HepG2 (cell line): ENCODE results near the gene TK1. TPM values are rescaled to one million over a fixed set of nuclear protein-coding genes. Genes with fewer than 3 reads are reported as not detected.
A peak's percentile ranks its signal among the peaks of the same experiment; 100 is the strongest.

Experiments
- AFF4 ChIP-seq: sonication (generic); formaldehyde crosslinking; IDR thresholded peaks from 2 replicates; pipeline ENCODE4 v1.4.0; 2020; ENCODE audit warnings: missing genetic modification reagents
- CCAR2 ChIP-seq: fragments of 200-400 bp; formaldehyde crosslinking; optimal IDR thresholded peaks from 2 replicates; pipeline ENCODE3; 2018; ENCODE audit warnings: low read depth, mild to moderate bottlenecking, low read length, moderate library complexity
- CTCF ChIP-seq: sonication (generic); formaldehyde crosslinking; IDR thresholded peaks from 2 replicates; pipeline ENCODE4 v1.5.0; 2020; ENCODE audit warnings: mild to moderate bottlenecking, missing genetic modification reagents, moderate library complexity
- DMAP1 ChIP-seq: IDR thresholded peaks from 2 replicates; pipeline ENCODE4 v1.6.1; 2016
- ERF ChIP-seq: IDR thresholded peaks from 2 replicates; pipeline ENCODE4 v1.6.1; 2018; ENCODE audit warnings: missing biosample characterization, missing genetic modification reagents
- HNRNPL ChIP-seq: fragments of 200-400 bp; formaldehyde crosslinking; IDR thresholded peaks from 2 replicates; pipeline ENCODE4 v1.6.1; 2017; ENCODE audit warnings: mild to moderate bottlenecking, low read depth, low read length
- MAX ChIP-seq: IDR thresholded peaks from 2 replicates; pipeline ENCODE4 v1.6.1; 2012; ENCODE audit warnings: inconsistent platforms
- NFYB ChIP-seq: sonication (generic); formaldehyde crosslinking; IDR thresholded peaks from 2 replicates; pipeline ENCODE4 v1.4.0; 2020; ENCODE audit warnings: missing genetic modification reagents
- POLR2A ChIP-seq, 2 experiments: IDR thresholded peaks; 2 replicates each; pipeline ENCODE4 v1.6.1; 2011; ENCODE audit warnings: low read depth in 2 of 2, low read length in 2 of 2, mild to moderate bottlenecking in 1 of 2, moderate library complexity in 1 of 2; ENCODE audit not compliant: insufficient read depth in 1 of 2
- RARG ChIP-seq: sonication (generic); formaldehyde crosslinking; IDR thresholded peaks from 2 replicates; pipeline ENCODE4 v1.4.0; 2020; ENCODE audit warnings: low read depth, mild to moderate bottlenecking, missing genetic modification reagents
- RNF219 ChIP-seq: sonication (generic); formaldehyde crosslinking; IDR thresholded peaks from 2 replicates; pipeline ENCODE4 v1.5.0; 2020; ENCODE audit warnings: mild to moderate bottlenecking, missing genetic modification reagents
- SRY ChIP-seq: sonication (generic); formaldehyde crosslinking; IDR thresholded peaks from 2 replicates; pipeline ENCODE4 v1.8.0; 2022; ENCODE audit warnings: mild to moderate bottlenecking, missing genetic modification reagents
- TEAD3 ChIP-seq: optimal IDR thresholded peaks from 2 replicates; pipeline ENCODE3; 2016; ENCODE audit warnings: borderline replicate concordance
- TMF1 ChIP-seq: sonication (generic); formaldehyde crosslinking; IDR thresholded peaks from 2 replicates; pipeline ENCODE4 v1.8.1; 2022; ENCODE audit warnings: low read depth, missing genetic modification reagents
- ZBTB20 ChIP-seq: sonication (generic); formaldehyde crosslinking; IDR thresholded peaks from 2 replicates; pipeline ENCODE4 v1.8.1; 2023; ENCODE audit warnings: missing genetic modification reagents, low read depth, mild to moderate bottlenecking, borderline replicate concordance
- ZC3H13 ChIP-seq: sonication (generic); formaldehyde crosslinking; IDR thresholded peaks from 2 replicates; pipeline ENCODE4 v1.8.1; 2023; ENCODE audit warnings: mild to moderate bottlenecking, missing genetic modification reagents, moderate library complexity
- ZEB1 ChIP-seq: IDR thresholded peaks from 2 replicates; pipeline ENCODE4 v1.6.1; 2012; ENCODE audit warnings: mild to moderate bottlenecking, low read depth, inconsistent platforms; ENCODE audit not compliant: insufficient replicate concordance
- ZNF260 ChIP-seq: sonication (generic); formaldehyde crosslinking; IDR thresholded peaks from 2 replicates; pipeline ENCODE4 v1.4.0; 2020; ENCODE audit warnings: missing genetic modification reagents, low read depth, mild to moderate bottlenecking, borderline replicate concordance
- ZNF468 ChIP-seq: sonication (generic); formaldehyde crosslinking; IDR thresholded peaks from 2 replicates; pipeline ENCODE4 v1.8.0; 2022; ENCODE audit warnings: mild to moderate bottlenecking, moderate library complexity, missing genetic modification reagents
- ZNF546 ChIP-seq: sonication (generic); formaldehyde crosslinking; conservative IDR thresholded peaks from 2 replicates; pipeline ENCODE4 v1.8.1; 2023; ENCODE audit warnings: mild to moderate bottlenecking, missing genetic modification reagents
- ZNF580 ChIP-seq: IDR thresholded peaks from 2 replicates; pipeline ENCODE4 v1.6.1; 2016; ENCODE audit warnings: low read depth, borderline replicate concordance
- ZNF746 ChIP-seq: sonication (generic); formaldehyde crosslinking; IDR thresholded peaks from 2 replicates; pipeline ENCODE4 v1.8.0; 2022; ENCODE audit warnings: mild to moderate bottlenecking, missing genetic modification reagents
- ZSCAN31 ChIP-seq: sonication (generic); formaldehyde crosslinking; IDR thresholded peaks from 2 replicates; pipeline ENCODE4 v1.5.0; 2020; ENCODE audit warnings: low read depth, mild to moderate bottlenecking, missing genetic modification reagents
- polyA plus RNA-seq, 8 experiments: library from polyadenylated mRNA; depleted of rRNA in 3 of 8; stranded (reverse) in 7 of 8; unstranded in 1 of 8; fragments of >200 nt; fragmentation: Illumina TruSeq in 4 of 8; extraction: Trizol in 4 of 8; gene quantifications; 2 replicates each; pipeline versions ENCODE4 v1.2.1 to v1.2.3, GENCODE V29; 2011 to 2016; ENCODE audit warnings: low read depth in 4 of 8, missing spikeins in 1 of 8, mixed read lengths in 1 of 8; ENCODE audit not compliant: insufficient read depth in 1 of 8
- total RNA-seq, 5 experiments: library from RNA; depleted of rRNA; stranded (reverse); fragments of >200 nt; fragmentation: Illumina TruSeq; extraction: Trizol; gene quantifications; 2 replicates each; pipeline ENCODE4 v1.2.3, GENCODE V29; 2016; ENCODE audit warnings: low read depth in 1 of 5

The TK1 gene
- total and polyA plus RNA-seq, 2 of the 13 experiments (the other 11 are each of a cell fraction or from before 2014, with no cell fraction given): 45.0 to 96.0 TPM

- TF ChIP-seq CTCF (CRISPR knock-in tag) (peak; percentile 37; the same call in 1 of the 2 replicates), ZC3H13 (CRISPR knock-in tag) (peak; percentile 50; the same call in 1 of the 2 replicates), SRY (CRISPR knock-in tag) (no peak), ZNF260 (no peak), ERF (CRISPR knock-in tag) (peak; percentile 67; the same call in 1 of the 2 replicates), ZNF546 (CRISPR knock-in tag) (no peak), HNRNPL (no peak), ZNF580 (CRISPR knock-in tag) (no peak; the same call in none of the 2 replicates), NFYB (CRISPR knock-in tag) (no peak), ZEB1 (no peak), ZNF468 (CRISPR knock-in tag) (no peak), ZNF746 (CRISPR knock-in tag) (peak; percentile 87; the same call in 1 of the 2 replicates), RARG (CRISPR knock-in tag) (no peak), AFF4 (CRISPR knock-in tag) (no peak), ZBTB20 (CRISPR knock-in tag) (0 out of 2 replicates have a peak, but pooled peaks have one; percentile 60), TMF1 (CRISPR knock-in tag) (no peak), RNF219 (no peak), MAX (peak; percentile 68), ZSCAN31 (CRISPR knock-in tag) (no peak; the same call in 1 of the 2 replicates), POLR2A (IDR thresholded peaks at IDR 0.05; ENCODE audit: insufficient read depth in 1 of 2, low read depth in 2 of 2, low read length in 2 of 2) (peak in 1 of 2 experiments; percentile 57; a peak in 2 of 4 replicates), TEAD3 (CRISPR knock-in tag) (no peak), DMAP1 (CRISPR knock-in tag) (peak; percentile 43; the same call in 1 of the 2 replicates), CCAR2 (no peak)
Observed at GRCh38 chr17:78130437-78131101, 56.3 kb downstream of the TK1 start, which contains the start of gene TMC8 (continued).
